HG03575 (cell line): ENCODE data around the gene GOLGA8N.
"Not testable (repeated sequence)": the region's sequence is repeated elsewhere in the genome, so short reads cannot be mapped to it uniquely, and the experiment has no call there.

Experiments used
- ATAC-seq: cut with Tn5 transposase; IDR thresholded peaks from one replicate; pipeline ENCODE4 v1.9.1; 2021; ENCODE audit not compliant: unreplicated experiment, insufficient number of reproducible peaks, low FRiP score; ENCODE audit errors: extremely low read depth

The GOLGA8N gene

GRCh38 chr15:32593151-32593550 is at the start of gene GOLGA8N:
GOLGA8N (plus strand) TSS chr15:32593456.
- ATAC-seq: not testable (repeated sequence)

GRCh38 chr15:32543456-32543855 is 49.8 kb upstream of the GOLGA8N start:
- not testable (repeated sequence) for ATAC-seq

- not testable (repeated sequence) for ATAC-seq
Observed at GRCh38 chr15:32545129-32545528, 48.1 kb upstream of the GOLGA8N start.

GRCh38 chr15:32554587-32554986 is 38.7 kb upstream of the GOLGA8N start:
- ATAC-seq: not testable (repeated sequence)

GRCh38 chr15:32562198-32562597 is 31.1 kb upstream of the GOLGA8N start:
- ATAC-seq: not testable (repeated sequence)

- ATAC-seq: not testable (repeated sequence)
Observed at GRCh38 chr15:32568988-32569387, 24.3 kb upstream of the GOLGA8N start.

- ATAC-seq: not testable (repeated sequence)
Observed at GRCh38 chr15:32578482-32578881, 14.8 kb upstream of the GOLGA8N start.

GRCh38 chr15:32585844-32586243 is 7.4 kb upstream of the GOLGA8N start:
- ATAC-seq: not testable (repeated sequence)

- not testable (repeated sequence) for ATAC-seq
Observed at GRCh38 chr15:32609518-32609917, 16.3 kb downstream of the GOLGA8N start.

GRCh38 chr15:32610719-32611118 is 17.5 kb downstream of the GOLGA8N start:
- ATAC-seq: not testable (repeated sequence)

- not testable (repeated sequence) for ATAC-seq
Observed at GRCh38 chr15:32614712-32615050, 21.4 kb downstream of the GOLGA8N start.

GRCh38 chr15:32615051-32615870 is 22.0 kb downstream of the GOLGA8N start, which contains the start of gene ARHGAP11A:
ARHGAP11A (plus strand) TSS chr15:32615504; CDS start chr15:32616212, 708 bp downstream.
- ATAC-seq: peak; percentile 38

GRCh38 chr15:32615871-32616426 is 22.7 kb downstream of the GOLGA8N start:
- peak; percentile 3 for ATAC-seq

- ATAC-seq: no peak
Observed at GRCh38 chr15:32636410-32636809, 43.2 kb downstream of the GOLGA8N start.

GRCh38 chr15:32636908-32637567 is 43.8 kb downstream of the GOLGA8N start:
- no peak for ATAC-seq

GRCh38 chr15:32637704-32638103 is 44.4 kb downstream of the GOLGA8N start:
- no peak for ATAC-seq

- no peak for ATAC-seq
Observed at GRCh38 chr15:32641517-32642059, 48.3 kb downstream of the GOLGA8N start, which contains the start of gene SCG5. SCG5 (plus strand) TSS chr15:32641710; CDS start chr15:32643593, 1,883 bp downstream.

- no peak for ATAC-seq
Observed at GRCh38 chr15:32642667-32643435, 49.6 kb downstream of the GOLGA8N start.
